Fibroblast of skin of left biceps (primary cell): ENCODE results near the gene TMEM260.

Source experiments
- DNase-seq, 2 experiments: peaks; one replicate each; pipeline ENCODE4 v3.0.0-alpha.2; 2013; ENCODE audit warnings: low read depth in 2 of 2

Gene TMEM260

GRCh38 chr14:56579345-56580220 is at the start of gene TMEM260:
Gene TMEM260, plus strand, starts transcription at chr14:56579798. Its CDS starts 117 bp downstream, at chr14:56579915.
- peak; percentile 74 to 77 for DNase-seq

GRCh38 chr14:56532546-56532945 is 47.1 kb upstream of the TMEM260 start:
- no peak for DNase-seq

- no peak for DNase-seq
Measured at GRCh38 chr14:56534656-56535055, 44.9 kb upstream of the TMEM260 start.

- no peak for DNase-seq
Measured at GRCh38 chr14:56539862-56540261, 39.7 kb upstream of the TMEM260 start.

GRCh38 chr14:56543436-56543835 is 36.2 kb upstream of the TMEM260 start:
- no peak for DNase-seq

GRCh38 chr14:56549721-56550120 is 29.9 kb upstream of the TMEM260 start:
- DNase-seq = no peak

- no peak for DNase-seq
Measured at GRCh38 chr14:56552615-56553014, 27.0 kb upstream of the TMEM260 start.

GRCh38 chr14:56554301-56554700 is 25.3 kb upstream of the TMEM260 start:
- no peak for DNase-seq

GRCh38 chr14:56555921-56556570 is 23.6 kb upstream of the TMEM260 start:
- no peak for DNase-seq

GRCh38 chr14:56559182-56559581 is 20.4 kb upstream of the TMEM260 start:
- DNase-seq = no peak

- peak; percentile 47 to 61 for DNase-seq
Measured at GRCh38 chr14:56561606-56562005, 18.0 kb upstream of the TMEM260 start.

- no peak for DNase-seq
Measured at GRCh38 chr14:56562883-56563282, 16.7 kb upstream of the TMEM260 start.

- DNase-seq = no peak
Measured at GRCh38 chr14:56569174-56569573, 10.4 kb upstream of the TMEM260 start.

- DNase-seq = no peak
Measured at GRCh38 chr14:56570295-56570694, 9.3 kb upstream of the TMEM260 start.

GRCh38 chr14:56580221-56580711 is 668 bp downstream of the TMEM260 start:
- DNase-seq = no peak

- DNase-seq = no peak
Measured at GRCh38 chr14:56581041-56581727, 1.6 kb downstream of the TMEM260 start.

GRCh38 chr14:56585461-56586084 is 6.0 kb downstream of the TMEM260 start:
- DNase-seq = no peak

- DNase-seq = no peak
Measured at GRCh38 chr14:56587701-56588100, 8.1 kb downstream of the TMEM260 start.

GRCh38 chr14:56590535-56590960 is 10.9 kb downstream of the TMEM260 start:
- DNase-seq = no peak

- DNase-seq = no peak
Measured at GRCh38 chr14:56592746-56593544, 13.3 kb downstream of the TMEM260 start.

GRCh38 chr14:56594428-56594827 is 14.8 kb downstream of the TMEM260 start:
- no peak for DNase-seq
